Mesendoderm (in vitro differentiated cells): ENCODE data around the gene SELPLG.

Experiments used
- DNase-seq: peaks from one replicate; pipeline ENCODE4 v3.0.0; 2013
- H2AK5ac ChIP-seq: 2 replicates; pipeline ENCODE4 v1.6.1; 2013; ENCODE audit warnings: low read length, inconsistent platforms
- H2BK120ac ChIP-seq: 2 replicates; pipeline ENCODE4 v1.6.1; 2013; ENCODE audit warnings: low read depth, mild to moderate bottlenecking, low read length, moderate library complexity, mixed read lengths
- H2BK15ac ChIP-seq: replicated peaks from 2 replicates; pipeline ENCODE4 v1.6.1; 2013; ENCODE audit warnings: low read depth, mild to moderate bottlenecking, moderate library complexity
- H2BK5ac ChIP-seq: 2 replicates; pipeline ENCODE4 v1.6.1; 2013; ENCODE audit warnings: low read length, inconsistent platforms
- H3K18ac ChIP-seq: 2 replicates; pipeline ENCODE4 v1.6.1; 2013; ENCODE audit warnings: mild to moderate bottlenecking, low read length, mixed read lengths
- H3K23ac ChIP-seq: one replicate; pipeline ENCODE4 v1.6.1; 2013; ENCODE audit warnings: low read length
- H3K27ac ChIP-seq: 2 replicates; pipeline ENCODE4 v1.5.1; 2013; ENCODE audit warnings: low read depth, mild to moderate bottlenecking, inconsistent platforms, low read length, moderate library complexity
- H3K27me3 ChIP-seq: 2 replicates; pipeline ENCODE4 v1.6.1; 2013; ENCODE audit warnings: low read length, control low read depth, mild to moderate bottlenecking, inconsistent platforms; ENCODE audit not compliant: insufficient read depth, poor library complexity
- H3K36me3 ChIP-seq: 2 replicates; pipeline ENCODE4 v1.6.1; 2013; ENCODE audit warnings: low read length, inconsistent platforms; ENCODE audit not compliant: control insufficient read depth, insufficient read depth
- H3K4ac ChIP-seq: one replicate; pipeline ENCODE4 v1.6.1; 2013; ENCODE audit warnings: low read depth, mild to moderate bottlenecking, low read length, moderate library complexity
- H3K4me1 ChIP-seq: 2 replicates; pipeline ENCODE4 v1.6.1; 2013; ENCODE audit warnings: low read depth, low read length, inconsistent platforms; ENCODE audit not compliant: control insufficient read depth
- H3K4me2 ChIP-seq: 2 replicates; pipeline ENCODE4 v1.6.1; 2013; ENCODE audit warnings: low read length
- H3K4me3 ChIP-seq: 2 replicates; pipeline ENCODE4 v1.5.1; 2013; ENCODE audit warnings: mild to moderate bottlenecking, low read length
- H3K56ac ChIP-seq: one replicate; pipeline ENCODE4 v1.6.1; 2013; ENCODE audit warnings: low read length
- H3K79me1 ChIP-seq: 2 replicates; pipeline ENCODE4 v1.6.1; 2013; ENCODE audit warnings: low read length, inconsistent platforms
- H3K79me2 ChIP-seq: 2 replicates; pipeline ENCODE4 v1.6.1; 2013; ENCODE audit warnings: mild to moderate bottlenecking, low read length; ENCODE audit not compliant: control insufficient read depth, insufficient read depth
- H3K9ac ChIP-seq: 2 replicates; pipeline ENCODE4 v1.6.1; 2013; ENCODE audit warnings: low read length, inconsistent platforms
- H4K5ac ChIP-seq: one replicate; pipeline ENCODE4 v1.6.1; 2013; ENCODE audit warnings: low read length
- H4K8ac ChIP-seq: one replicate; pipeline ENCODE4 v1.6.1; 2013; ENCODE audit warnings: low read depth, mild to moderate bottlenecking, control low read depth, low read length, moderate library complexity
- WGBS: extraction: QIAGEN DNeasy Blood & Tissue Kit; methylation state at CpG from one replicate; pipeline ENCODE4 v1.1.7; 2013; ENCODE audit warnings: low lambda C conversion rate, missing lambda C conversion rate; ENCODE audit not compliant: insufficient coverage; ENCODE audit errors: extremely low coverage; 5-methylcytosine and 5-hydroxymethylcytosine counted together

SELPLG gene

DNA sequence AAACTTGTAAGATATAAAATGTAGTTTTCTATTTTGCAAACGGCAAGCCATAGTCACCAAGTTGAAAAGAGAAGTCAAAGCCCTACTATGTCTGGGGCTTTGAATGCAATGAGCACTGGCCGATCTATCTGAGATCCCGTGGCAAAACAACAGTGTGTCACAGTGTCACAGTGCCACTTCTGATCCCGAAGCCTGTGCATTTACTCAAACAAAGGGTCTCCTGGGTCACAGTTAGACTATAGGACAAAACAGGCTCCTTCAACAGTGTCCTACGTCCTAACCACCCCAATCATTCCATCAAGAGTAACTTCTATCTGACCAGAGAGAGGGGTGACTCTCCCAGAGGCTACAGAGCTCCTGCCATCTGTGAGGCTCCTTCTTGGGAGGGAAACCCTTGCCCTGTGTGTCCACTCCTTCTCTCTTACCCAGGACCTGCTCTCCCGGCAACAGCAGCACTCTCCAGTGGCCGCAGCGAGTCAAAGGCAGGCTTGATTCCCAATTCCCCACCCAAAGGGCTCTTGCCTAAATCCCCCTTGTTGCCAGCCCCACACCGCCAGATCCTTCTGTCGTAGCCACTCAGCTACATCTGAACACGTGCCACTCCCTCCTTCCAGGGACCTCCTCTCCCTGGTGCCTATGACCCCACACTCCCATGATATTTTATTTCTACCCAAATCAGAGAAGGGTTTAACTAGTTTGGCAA, 14.0 kb upstream of the SELPLG start:
- H2AK5ac ChIP-seq, result no peak overlapping the region
- H3K4me3 ChIP-seq, result no peak overlapping the region
- no peak overlapping the region for H3K4ac ChIP-seq
- H3K56ac ChIP-seq, result no peak overlapping the region
- H3K9ac ChIP-seq, result no peak overlapping the region
- no peak overlapping the region for H2BK120ac ChIP-seq
- H3K27me3 ChIP-seq, result no peaks in the 10 kb centered on the region
- H3K79me1 ChIP-seq, result no peaks in the 10 kb centered on the region
- no peaks in the 10 kb centered on the region for H3K79me2 ChIP-seq
- DNase-seq, result no peak
- no peak overlapping the region for H3K4me2 ChIP-seq
- WGBS, result no CpG with 5 or more reads among the region's 11 CpGs
- H4K5ac ChIP-seq, result no peak overlapping the region
- H3K27ac ChIP-seq, result no peak overlapping the region
- no peak overlapping the region for H3K18ac ChIP-seq
- no peak overlapping the region for H2BK15ac ChIP-seq
- H4K8ac ChIP-seq, result no peak overlapping the region
- peaks cover 9% of the 10 kb centered on the region for H3K36me3 ChIP-seq
- H3K23ac ChIP-seq, result no peak overlapping the region
- H3K4me1 ChIP-seq, result no peaks in the 10 kb centered on the region
- H2BK5ac ChIP-seq, result no peak overlapping the region

DNA sequence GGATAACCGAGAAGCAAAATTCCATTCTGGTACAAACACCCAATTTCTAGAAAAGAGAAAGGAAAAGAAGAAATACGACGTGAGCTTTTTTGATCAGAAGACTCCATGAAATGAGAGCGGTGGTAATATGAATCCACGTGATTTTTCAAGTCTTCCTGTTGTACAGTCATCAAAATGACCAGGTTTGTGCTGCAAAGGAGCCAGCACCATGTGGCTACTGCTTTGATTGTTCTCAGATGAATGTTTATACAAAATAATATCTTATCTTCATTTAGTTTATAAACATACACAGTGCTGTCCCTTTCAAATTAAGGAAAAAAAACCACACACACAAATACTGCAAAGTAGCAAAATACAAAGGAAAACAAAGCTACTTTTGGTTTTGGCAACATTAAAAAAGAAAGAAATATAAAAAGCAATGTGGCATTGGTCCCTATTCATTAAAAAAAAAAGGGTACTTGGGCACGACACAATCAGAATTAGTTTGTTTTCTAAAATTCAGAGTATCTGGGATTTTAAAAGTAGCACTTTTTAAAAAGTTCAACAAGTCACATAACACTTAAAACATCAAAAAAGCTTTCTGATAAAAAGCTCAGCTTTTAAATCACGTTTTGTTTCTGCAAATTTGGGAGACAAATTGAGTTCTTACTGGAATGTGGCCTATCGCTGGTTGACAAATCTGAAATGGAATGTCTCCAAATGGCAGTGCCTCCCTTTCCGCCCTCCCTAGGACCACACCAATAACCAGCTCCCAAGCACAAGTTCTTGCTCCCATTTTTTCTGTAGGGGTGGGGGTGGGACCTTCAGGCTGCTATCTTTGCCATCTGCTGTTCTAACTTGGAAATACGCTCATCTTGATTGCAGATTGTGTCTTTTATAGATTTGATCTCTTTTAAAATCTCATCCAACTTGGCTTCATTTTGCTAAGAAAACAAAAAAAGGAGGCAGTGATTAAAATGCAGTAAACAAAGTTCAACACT, 13.2 kb upstream of the SELPLG start:
- H3K56ac ChIP-seq, result no peak overlapping the region
- H3K23ac ChIP-seq, result no peak overlapping the region
- H2BK5ac ChIP-seq, result no peak overlapping the region
- no peak overlapping the region for H2BK120ac ChIP-seq
- no CpG with 5 or more reads among the region's 10 CpGs for WGBS
- H2BK15ac ChIP-seq, result no peak overlapping the region
- H3K27me3 ChIP-seq, result no peaks in the 10 kb centered on the region
- H3K27ac ChIP-seq, result no peak overlapping the region
- H4K8ac ChIP-seq, result no peak overlapping the region
- H3K4me2 ChIP-seq, result no peak overlapping the region
- H3K9ac ChIP-seq, result no peak overlapping the region
- DNase-seq, result no peak
- no peak overlapping the region for H2AK5ac ChIP-seq
- H3K79me1 ChIP-seq, result no peaks in the 10 kb centered on the region
- H3K4me3 ChIP-seq, result no peak overlapping the region
- no peak overlapping the region for H4K5ac ChIP-seq
- H3K79me2 ChIP-seq, result no peaks in the 10 kb centered on the region
- H3K4ac ChIP-seq, result no peak overlapping the region
- no peak overlapping the region for H3K18ac ChIP-seq
- H3K36me3 ChIP-seq, result peaks cover 9% of the 10 kb centered on the region
- H3K4me1 ChIP-seq, result no peaks in the 10 kb centered on the region

DNA sequence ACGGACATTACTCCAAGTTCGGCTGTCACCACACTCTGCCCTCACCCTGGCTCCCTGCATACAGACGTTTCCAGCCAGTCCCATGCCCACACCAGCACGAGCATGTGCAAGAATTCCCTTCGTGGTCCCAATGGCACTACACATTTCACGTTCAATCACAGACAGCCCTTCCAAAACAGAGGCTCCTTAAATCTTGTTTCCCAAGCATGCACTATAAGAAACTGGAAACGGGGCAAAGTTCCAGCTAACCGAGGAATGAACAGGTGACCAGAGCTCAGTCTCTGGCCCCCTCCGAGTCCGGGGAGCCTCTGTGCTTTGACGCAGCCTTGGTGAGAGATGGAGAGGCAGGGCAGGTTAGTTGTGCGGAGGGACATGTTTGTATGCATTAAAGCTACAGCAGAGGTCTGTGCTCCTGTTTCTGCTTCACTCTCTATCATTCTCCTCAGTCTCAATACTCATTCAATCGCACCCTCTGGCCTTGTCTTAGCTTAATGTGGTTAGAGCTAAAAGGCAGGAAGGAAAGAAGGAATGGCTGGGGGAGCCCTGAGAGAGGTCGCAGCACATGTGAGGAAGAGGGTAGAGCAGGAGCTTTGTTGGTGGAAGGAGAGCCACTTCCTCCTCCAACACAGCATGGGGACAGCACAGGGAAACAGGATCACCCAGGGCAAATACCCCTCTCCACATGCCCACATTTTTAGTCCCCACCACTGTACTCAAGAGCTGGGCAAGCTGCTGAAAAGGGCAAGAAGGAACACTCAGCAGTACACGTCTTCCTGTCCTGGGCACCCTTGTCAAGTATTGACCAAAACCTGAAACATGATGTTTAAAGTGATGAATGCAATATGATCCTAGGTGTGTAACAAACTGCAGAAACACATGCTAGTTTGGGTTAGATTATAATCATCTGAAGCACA, 12.2 kb upstream of the SELPLG start:
- H3K79me1 ChIP-seq, result no peaks in the 10 kb centered on the region
- H2BK15ac ChIP-seq, result no peak overlapping the region
- no peak overlapping the region for H4K8ac ChIP-seq
- no peaks in the 10 kb centered on the region for H3K27me3 ChIP-seq
- H2BK120ac ChIP-seq, result no peak overlapping the region
- no peaks in the 10 kb centered on the region for H3K4me1 ChIP-seq
- peaks cover 7% of the 10 kb centered on the region for H3K36me3 ChIP-seq
- no peak overlapping the region for H3K27ac ChIP-seq
- no peak overlapping the region for H3K9ac ChIP-seq
- H4K5ac ChIP-seq, result no peak overlapping the region
- no peak overlapping the region for H2BK5ac ChIP-seq
- DNase-seq, result no peak
- H3K56ac ChIP-seq, result no peak overlapping the region
- no peak overlapping the region for H3K23ac ChIP-seq
- H3K18ac ChIP-seq, result no peak overlapping the region
- no peak overlapping the region for H2AK5ac ChIP-seq
- no peak overlapping the region for H3K4ac ChIP-seq
- H3K4me3 ChIP-seq, result no peak overlapping the region
- H3K4me2 ChIP-seq, result no peak overlapping the region
- H3K79me2 ChIP-seq, result no peaks in the 10 kb centered on the region
- WGBS, result no CpG with 5 or more reads among the region's 15 CpGs

GRCh38 chr12:108644811-108645120, 11.1 kb upstream of the SELPLG start:
- Histone ChIP-seq H4K5ac (no peak overlapping the region), H3K4ac (no peak overlapping the region), H2BK15ac (no peak overlapping the region), H3K27me3 (no peaks in the 10 kb centered on the region), H3K79me1 (no peaks in the 10 kb centered on the region), H3K27ac (no peak overlapping the region), H2BK5ac (no peak overlapping the region), H2BK120ac (no peak overlapping the region), H3K36me3 (peaks cover 7% of the 10 kb centered on the region), H3K18ac (no peak overlapping the region), H3K4me3 (no peak overlapping the region), H3K9ac (no peak overlapping the region), H3K4me2 (no peak overlapping the region), H2AK5ac (no peak overlapping the region), H3K56ac (no peak overlapping the region), H3K79me2 (no peaks in the 10 kb centered on the region), H3K4me1 (no peaks in the 10 kb centered on the region), H4K8ac (no peak overlapping the region), H3K23ac (no peak overlapping the region)
- no CpG with 5 or more reads among the region's 7 CpGs for WGBS
- DNase-seq, result no peak

DNA sequence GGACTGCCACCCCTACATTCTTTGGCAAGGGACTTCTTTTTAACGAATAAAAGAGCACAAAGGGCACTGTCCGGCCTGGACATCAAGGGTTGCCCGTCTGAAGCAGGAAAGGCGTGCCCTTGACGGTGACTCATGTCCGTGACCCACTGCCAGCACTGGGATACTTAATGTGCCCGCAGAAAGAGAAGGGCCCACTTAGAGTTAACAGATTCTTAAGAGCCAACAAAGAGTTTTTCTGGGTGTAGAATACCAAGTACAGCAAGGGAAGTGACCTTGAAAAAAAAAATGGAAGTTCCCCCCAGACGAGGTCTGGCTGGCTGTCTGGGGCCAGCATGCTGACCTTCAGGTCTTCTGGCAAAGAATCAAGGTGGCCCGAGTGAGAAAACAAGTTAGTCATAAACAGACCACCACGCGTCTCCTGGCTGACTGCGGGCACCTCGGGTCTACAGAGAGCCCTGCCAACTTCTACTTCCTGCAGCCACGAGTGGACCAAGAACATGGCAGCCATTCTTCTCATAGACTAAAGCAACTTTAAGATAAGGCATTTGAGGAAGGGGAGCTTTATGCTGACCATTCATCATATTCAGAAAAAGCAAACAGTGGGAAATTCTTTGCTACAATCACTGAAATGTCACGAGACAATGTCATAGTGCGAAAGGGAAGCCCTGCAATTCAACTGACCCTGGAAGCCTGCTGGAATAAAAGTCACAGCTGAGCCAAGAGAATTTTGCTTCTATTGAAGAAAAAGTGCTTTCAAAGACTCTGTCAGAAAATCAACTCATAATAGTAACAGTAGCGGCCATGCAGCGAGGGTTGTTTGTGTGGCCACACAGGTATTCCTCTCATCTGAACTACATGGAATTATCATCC, 10.5 kb upstream of the SELPLG start:
- Histone ChIP-seq H3K79me2 (no peaks in the 10 kb centered on the region), H2BK15ac (no peak overlapping the region), H3K4me1 (no peaks in the 10 kb centered on the region), H3K36me3 (peaks cover 6% of the 10 kb centered on the region), H3K4me2 (no peak overlapping the region), H4K8ac (no peak overlapping the region), H3K9ac (no peak overlapping the region), H3K27ac (no peak overlapping the region), H4K5ac (no peak overlapping the region), H3K18ac (no peak overlapping the region), H2AK5ac (no peak overlapping the region), H3K79me1 (no peaks in the 10 kb centered on the region), H3K56ac (no peak overlapping the region), H2BK120ac (no peak overlapping the region), H3K4ac (no peak overlapping the region), H2BK5ac (no peak overlapping the region), H3K23ac (no peak overlapping the region), H3K4me3 (no peak overlapping the region), H3K27me3 (no peaks in the 10 kb centered on the region)
- DNase-seq, result no peak
- WGBS, result no CpG with 5 or more reads among the region's 18 CpGs
